8988T (cell line): ENCODE data around the gene TERB2.
"Not testable (repeated sequence)": the region's sequence is repeated elsewhere in the genome, so short reads cannot be mapped to it uniquely, and the experiment has no call there.

Source experiments
- DNase-seq: peaks from one replicate; pipeline ENCODE4 v3.0.0; 2011

TERB2 gene

GRCh38 chr15:44956388-44956787 lies at the start of gene TERB2:
Gene TERB2, plus strand, starts transcription at chr15:44956687. Its CDS starts 32 bp downstream, at chr15:44956719.
- no peak for DNase-seq

GRCh38 chr15:44909423-44909822 lies 47.1 kb upstream of the TERB2 start:
- no peak for DNase-seq

- no peak for DNase-seq
Observed at GRCh38 chr15:44910981-44911625, 45.4 kb upstream of the TERB2 start.

GRCh38 chr15:44912186-44912585 lies 44.3 kb upstream of the TERB2 start:
- not testable (repeated sequence) for DNase-seq

- DNase-seq, result not testable (repeated sequence)
Observed at GRCh38 chr15:44912974-44913448, 43.5 kb upstream of the TERB2 start.

- no peak for DNase-seq
Observed at GRCh38 chr15:44918136-44918535, 38.4 kb upstream of the TERB2 start.

GRCh38 chr15:44928658-44929057 lies 27.8 kb upstream of the TERB2 start:
- DNase-seq, result not testable (repeated sequence)

GRCh38 chr15:44930283-44930682 lies 26.2 kb upstream of the TERB2 start:
- DNase-seq, result not testable (repeated sequence)

- DNase-seq, result not testable (repeated sequence)
Observed at GRCh38 chr15:44958302-44958701, 1.8 kb downstream of the TERB2 start.

GRCh38 chr15:44968475-44968874 lies 12.0 kb downstream of the TERB2 start:
- no peak for DNase-seq

GRCh38 chr15:44971036-44971435 lies 14.5 kb downstream of the TERB2 start:
- no peak for DNase-seq

GRCh38 chr15:44976183-44976582 lies 19.7 kb downstream of the TERB2 start:
- DNase-seq, result not testable (repeated sequence)

- DNase-seq, result not testable (repeated sequence)
Observed at GRCh38 chr15:44977781-44978180, 21.3 kb downstream of the TERB2 start.

GRCh38 chr15:44979617-44980339 lies 23.3 kb downstream of the TERB2 start:
- DNase-seq, result not testable (repeated sequence)

GRCh38 chr15:44984144-44984543 lies 27.7 kb downstream of the TERB2 start:
- not testable (repeated sequence) for DNase-seq

- not testable (repeated sequence) for DNase-seq
Observed at GRCh38 chr15:44986346-44987055, 30.0 kb downstream of the TERB2 start.

GRCh38 chr15:44987711-44988110 lies 31.2 kb downstream of the TERB2 start:
- DNase-seq, result not testable (repeated sequence)

- not testable (repeated sequence) for DNase-seq
Observed at GRCh38 chr15:44988184-44988869, 31.8 kb downstream of the TERB2 start.

- DNase-seq, result not testable (repeated sequence)
Observed at GRCh38 chr15:44988870-44989219, 32.4 kb downstream of the TERB2 start.

- not testable (repeated sequence) for DNase-seq
Observed at GRCh38 chr15:44997632-44998031, 41.1 kb downstream of the TERB2 start.

- DNase-seq, result no peak
Observed at GRCh38 chr15:44999105-44999504, 42.6 kb downstream of the TERB2 start.

- DNase-seq, result not testable (repeated sequence)
Observed at GRCh38 chr15:45001180-45001579, 44.7 kb downstream of the TERB2 start.
